GM12878 (cell line): ENCODE measurements around the gene POFUT2. TPM values are rescaled to one million over a fixed set of nuclear protein-coding genes. Genes with fewer than 3 reads are reported as not detected.

Experiments used
- ATAC-seq: fragments of 200-7000 bp; cut with Tn5 transposase; 3 replicates; pipeline ENCODE4 v1.9.1; 2020; ENCODE audit warnings: mild to moderate bottlenecking, moderate library complexity
- BruUV-seq: library from RNA; stranded (reverse); fragments of 400-500 nt; replicated peaks from 2 replicates; lab custom pipeline; 2021; lab: Mats Ljungman, UMichigan
- CTCF ChIA-PET: fragments of 300-600 bp; sonication (Branson Sonifier 250); formaldehyde crosslinking; extraction: SDS; loops from one replicate; lab custom pipeline; 2021; ENCODE audit warnings: inconsistent platforms; lab: Yijun Ruan, JAX
- POLR2A ChIA-PET: fragments of 350-600 bp; formaldehyde crosslinking; extraction: SDS; loops from one replicate; lab custom pipeline; 2021; ENCODE audit warnings: inconsistent platforms; lab: Charles Lee
- RAD21 ChIA-PET: fragments of 300-600 bp; sonication (Branson Sonifier 250); formaldehyde crosslinking; loops from one replicate; lab custom pipeline; 2023; ENCODE audit warnings: antibody characterized with exemption; ENCODE audit not compliant: unreplicated experiment; lab: Charles Lee
- SMC1A ChIA-PET: fragments of 300-600 bp; sonication (Branson Sonifier 250); formaldehyde crosslinking; loops from one replicate; lab custom pipeline; 2023; ENCODE audit not compliant: unreplicated experiment, uncharacterized antibody; lab: Charles Lee
- DNase-seq: peaks from one replicate; pipeline ENCODE4 v3.0.0-alpha.2; 2011; ENCODE audit warnings: low read depth, low spot score
- FAIRE-seq: peaks from 3 replicates; lab custom pipeline; 2011; peaks lifted over from hg19 to GRCh38; lab: Jason Lieb, UNC
- H2AFZ ChIP-seq: 2 replicates; pipeline ENCODE4 v1.6.0; 2011; ENCODE audit warnings: low read depth, low read length, control low read depth; ENCODE audit not compliant: control insufficient read depth
- H3K27ac ChIP-seq: 2 replicates; pipeline ENCODE4 v1.5.1; 2011; ENCODE audit warnings: control low read depth; ENCODE audit not compliant: control insufficient read depth, insufficient read depth
- H3K27me3 ChIP-seq, 2 experiments: replicated peaks in 1 of 2; 2 replicates each; pipeline versions ENCODE4 v1.6.0 to v1.6.1; 2011; ENCODE audit warnings: low read length in 1 of 2; ENCODE audit not compliant: control insufficient read depth in 2 of 2, insufficient read depth in 2 of 2
- H3K36me3 ChIP-seq, 2 experiments: 2 replicates each; pipeline ENCODE4 v1.5.1; 2011; ENCODE audit warnings: low read length in 1 of 2; ENCODE audit not compliant: control insufficient read depth in 2 of 2, insufficient read depth in 2 of 2
- H3K4me1 ChIP-seq: 2 replicates; pipeline ENCODE4 v1.6.1; 2011; ENCODE audit warnings: mild to moderate bottlenecking, low read length, moderate library complexity, mixed read lengths; ENCODE audit not compliant: control insufficient read depth, insufficient read depth
- H3K4me2 ChIP-seq: 2 replicates; pipeline ENCODE4 v1.6.0; 2011; ENCODE audit warnings: control low read depth; ENCODE audit not compliant: control insufficient read depth, insufficient read depth
- H3K4me3 ChIP-seq: fragments of 200-600 bp; sonication (generic); 2 replicates; pipeline ENCODE4 v1.5.1; 2016
- H3K79me2 ChIP-seq: 2 replicates; pipeline ENCODE4 v1.6.0; 2011; ENCODE audit warnings: low read length; ENCODE audit not compliant: control insufficient read depth, insufficient read depth
- H3K9ac ChIP-seq: 2 replicates; pipeline ENCODE4 v1.8.0; 2011; ENCODE audit warnings: low read length, control low read depth, mixed read lengths; ENCODE audit not compliant: control insufficient read depth, insufficient read depth
- H3K9me3 ChIP-seq: replicated peaks from 3 replicates; pipeline ENCODE4 v1.5.1; 2011; ENCODE audit warnings: mild to moderate bottlenecking, low read length; ENCODE audit not compliant: control insufficient read depth, insufficient read depth
- H4K20me1 ChIP-seq: 2 replicates; pipeline ENCODE4 v1.6.0; 2011; ENCODE audit not compliant: control insufficient read depth, insufficient read depth
- BHLHE40 ChIP-seq, 2 experiments: fragments of 450-650 bp in 1 of 2; IDR thresholded peaks; 2 replicates each; pipeline ENCODE4 v1.6.1; 2011 to 2017; ENCODE audit warnings: low read depth in 2 of 2, borderline replicate concordance in 1 of 2, improper control_type of control experiment in 1 of 2, low read length in 1 of 2, mild to moderate bottlenecking in 1 of 2
- BRCA1 ChIP-seq: IDR thresholded peaks from 2 replicates; pipeline ENCODE4 v1.6.1; 2011; ENCODE audit warnings: low read depth, low read length, improper control_type of control experiment
- EZH2 ChIP-seq: IDR thresholded peaks from 2 replicates; pipeline ENCODE4 v1.6.1; 2012; ENCODE audit warnings: low read depth, mild to moderate bottlenecking, control low read depth, inconsistent platforms, low read length, borderline replicate concordance; ENCODE audit not compliant: control insufficient read depth
- FOS ChIP-seq: IDR thresholded peaks from 3 replicates; pipeline ENCODE4 v1.6.1; 2011; ENCODE audit warnings: borderline replicate concordance; ENCODE audit not compliant: insufficient read length; ENCODE audit errors: extremely low read depth
- FOXK2 ChIP-seq: fragments of 450-650 bp; IDR thresholded peaks from 2 replicates; pipeline ENCODE4 v1.6.1; 2017; ENCODE audit warnings: mild to moderate bottlenecking, moderate library complexity
- MYC ChIP-seq: IDR thresholded peaks from 2 replicates; pipeline ENCODE4 v1.6.1; 2011; ENCODE audit warnings: mild to moderate bottlenecking, low read length, moderate library complexity, inconsistent platforms; ENCODE audit not compliant: insufficient read depth, insufficient replicate concordance, insufficient read length, severe bottlenecking
- NBN ChIP-seq: fragments of 450-650 bp; IDR thresholded peaks from 2 replicates; pipeline ENCODE4 v1.6.1; 2016
- NFIC ChIP-seq: IDR thresholded peaks from 2 replicates; pipeline ENCODE4 v1.6.1; 2012; ENCODE audit warnings: low read depth, mild to moderate bottlenecking, inconsistent platforms, low read length, moderate library complexity
- NR2C2 ChIP-seq: IDR thresholded peaks from 2 replicates; pipeline ENCODE4 v1.6.1; 2011; ENCODE audit warnings: borderline replicate concordance, low read depth; ENCODE audit not compliant: control insufficient read depth, insufficient read length
- POLR2AphosphoS2 ChIP-seq: IDR thresholded peaks from 2 replicates; pipeline ENCODE4 v1.6.1; 2011; ENCODE audit warnings: low read depth, mild to moderate bottlenecking, low read length, improper control_type of control experiment, moderate library complexity
- POU2F2 ChIP-seq: IDR thresholded peaks from 3 replicates; pipeline ENCODE4 v1.6.1; 2011; ENCODE audit warnings: low read depth, mild to moderate bottlenecking, low read length, borderline replicate concordance
- RAD51 ChIP-seq: fragments of 450-650 bp; IDR thresholded peaks from 2 replicates; pipeline ENCODE4 v1.6.1; 2016; ENCODE audit warnings: moderate library complexity, mild to moderate bottlenecking, inconsistent platforms
- SREBF1 ChIP-seq: IDR thresholded peaks from 2 replicates; pipeline ENCODE4 v1.6.1; 2012; ENCODE audit warnings: mild to moderate bottlenecking, low read length
- TBL1XR1 ChIP-seq: IDR thresholded peaks from 2 replicates; pipeline ENCODE4 v1.6.1; 2012; ENCODE audit warnings: low read depth, low read length, improper control_type of control experiment
- WRNIP1 ChIP-seq: IDR thresholded peaks from 2 replicates; pipeline ENCODE4 v1.6.1; 2011; ENCODE audit warnings: low read depth, low read length, improper control_type of control experiment, borderline replicate concordance
- ZNF24 ChIP-seq: fragments of 450-650 bp; IDR thresholded peaks from 2 replicates; pipeline ENCODE4 v1.6.1; 2017; ENCODE audit warnings: antibody characterized with exemption, mild to moderate bottlenecking
- WGBS: methylation state at CpG from one replicate; pipeline ENCODE4 v1.1.6; 2016; ENCODE audit warnings: low lambda C conversion rate; ENCODE audit not compliant: insufficient replicate concordance, insufficient coverage; ENCODE audit errors: missing lambda C conversion rate; 5-methylcytosine and 5-hydroxymethylcytosine counted together
- in situ Hi-C: fragments of 300-500 bp; cut with MboI; formaldehyde crosslinking; loops from 9 replicates; pipeline ENCODE4 v1.14.3; 2018; ENCODE audit warnings: mixed read lengths
- intact Hi-C: fragments of 100-400 bp; cut with micrococcal nuclease; formaldehyde crosslinking; loops from one replicate; pipeline ENCODE4 v1.14.2; 2022; ENCODE audit not compliant: unreplicated experiment
- polyA plus RNA-seq, 11 experiments: library from polyadenylated mRNA; depleted of rRNA in 4 of 11; unstranded in 6 of 11; stranded (reverse) in 5 of 11; fragments of >200 nt; fragmentation: Nextera tagmentation in 4 of 11; fragmentation: Illumina TruSeq in 1 of 11; extraction: Ambion mirVana in 4 of 11; extraction: Trizol in 1 of 11; gene quantifications; 1 replicate in 1 of 11; 2 replicates in 10 of 11; pipeline versions ENCODE4 v1.2.1 to v1.2.3, GENCODE V29; 2011 to 2016; ENCODE audit warnings: inconsistent platforms in 2 of 11, missing spikeins in 2 of 11, low read depth in 1 of 11
- total RNA-seq, 4 experiments: library from RNA; depleted of rRNA in 3 of 4; stranded (reverse); fragments of >200 nt in 3 of 4; fragmentation: Illumina TruSeq in 1 of 4; extraction: Trizol in 1 of 4; gene quantifications; 2 replicates each; pipeline versions ENCODE4 v1.2.1 to v1.2.3, GENCODE V29; 2013 to 2021
- TF ChIP-seq, protein P1 (sequence below): fragments of 150-350 bp; IDR thresholded peaks from 2 replicates; pipeline ENCODE4 v1.6.1; 2014; ENCODE audit warnings: mild to moderate bottlenecking, low read depth, low read length

POFUT2 gene
- total and polyA plus RNA-seq, 10 of the 15 experiments (the other 5 are each of a cell fraction or from before 2014, with no cell fraction given) = 1.2 to 15.1 (median 6.8) TPM

DNA sequence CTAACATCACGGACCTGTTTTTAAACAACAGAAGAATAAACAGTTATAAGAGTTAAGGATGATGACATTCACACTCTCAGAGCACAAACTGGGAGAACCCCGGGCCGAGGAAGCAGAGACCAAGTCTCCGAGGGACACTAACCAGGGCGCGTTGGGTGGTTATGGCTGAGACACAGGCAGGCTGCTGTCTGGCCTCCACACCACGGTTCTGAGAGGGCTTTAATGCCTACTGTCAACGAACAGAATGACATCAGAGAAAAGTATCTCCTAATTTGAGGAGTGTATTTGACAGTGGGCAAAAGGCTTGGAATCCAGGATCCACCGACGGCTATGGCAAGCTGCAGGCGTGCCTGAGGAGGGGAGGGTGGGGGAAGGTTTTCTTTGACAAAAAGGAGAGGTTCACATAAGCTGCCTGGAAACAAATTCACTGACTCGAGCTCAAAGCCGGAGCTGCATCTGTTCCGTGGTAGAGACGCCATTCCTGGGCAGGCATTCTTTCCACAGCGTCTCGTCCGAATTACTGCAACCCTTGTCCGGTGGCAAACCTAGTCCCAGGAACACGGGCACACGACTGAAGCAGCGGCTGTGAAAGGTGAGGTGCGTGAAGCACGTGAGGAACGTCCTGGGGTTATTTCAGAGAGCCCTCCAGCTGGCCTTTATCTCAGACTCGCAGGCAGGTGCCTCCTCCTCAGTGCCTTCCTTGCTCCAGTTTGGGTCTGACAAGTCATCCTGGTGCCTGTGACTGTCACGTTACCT, 9.4 kb downstream of the POFUT2 start:
- Histone ChIP-seq H3K4me2 (no peak overlapping the region), H3K36me3 (peaks cover 2 to 6% of the 10 kb centered on the region in 2 experiments; a peak in 2 of 4 replicates), H3K4me1 (no peaks in the 10 kb centered on the region), H3K27me3 (no peaks in the 10 kb centered on the region), H2AFZ (no peak overlapping the region), H3K4me3 (no peak overlapping the region), H3K9me3 (no peaks in the 10 kb centered on the region; the same call in 1 of the 3 replicates), H3K79me2 (no peaks in the 10 kb centered on the region), H4K20me1 (no peaks in the 10 kb centered on the region), H3K9ac (no peak overlapping the region), H3K27ac (no peak overlapping the region)
- in situ Hi-C loops (no loop called here), intact Hi-C loops (no loop called here)
- ChIA-PET RAD21 (no interaction called here), POLR2A (no interaction called here), CTCF (no interaction called here), SMC1A (interaction anchor here (0.8 kb wide), 1 partner anchor 12 kb away, joined by 3 read pairs; no protein-coding TSS in a partner anchor)
- TF ChIP-seq POLR2AphosphoS2 = no peak
- TF ChIP-seq RAD51 = no peak
- no peak for TF ChIP-seq TBL1XR1
- no peak for TF ChIP-seq SREBF1
- no peak for TF ChIP-seq MYC
- TF ChIP-seq POU2F2 = no peak
- no peak for TF ChIP-seq BRCA1
- no peak for TF ChIP-seq FOXK2
- TF ChIP-seq BHLHE40 (IDR thresholded peaks at IDR 0.05; ENCODE audit: borderline replicate concordance in 1 of 2, low read depth in 2 of 2, low read length in 1 of 2) = no peak
- TF ChIP-seq EZH2 = no peak
- TF ChIP-seq, protein P1, sequence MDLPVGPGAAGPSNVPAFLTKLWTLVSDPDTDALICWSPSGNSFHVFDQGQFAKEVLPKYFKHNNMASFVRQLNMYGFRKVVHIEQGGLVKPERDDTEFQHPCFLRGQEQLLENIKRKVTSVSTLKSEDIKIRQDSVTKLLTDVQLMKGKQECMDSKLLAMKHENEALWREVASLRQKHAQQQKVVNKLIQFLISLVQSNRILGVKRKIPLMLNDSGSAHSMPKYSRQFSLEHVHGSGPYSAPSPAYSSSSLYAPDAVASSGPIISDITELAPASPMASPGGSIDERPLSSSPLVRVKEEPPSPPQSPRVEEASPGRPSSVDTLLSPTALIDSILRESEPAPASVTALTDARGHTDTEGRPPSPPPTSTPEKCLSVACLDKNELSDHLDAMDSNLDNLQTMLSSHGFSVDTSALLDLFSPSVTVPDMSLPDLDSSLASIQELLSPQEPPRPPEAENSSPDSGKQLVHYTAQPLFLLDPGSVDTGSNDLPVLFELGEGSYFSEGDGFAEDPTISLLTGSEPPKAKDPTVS = no peak
- no peak for TF ChIP-seq FOS
- no peak for TF ChIP-seq ZNF24
- TF ChIP-seq WRNIP1 = no peak
- TF ChIP-seq NBN = no peak
- TF ChIP-seq NFIC = no peak
- TF ChIP-seq NR2C2 = no peak
- FAIRE-seq = no peak
- 89% methylated on average over 27 of the region's 27 CpGs for WGBS
- DNase-seq = no peak
- no TSS peak for BruUV-seq
- ATAC-seq = no peak
